Lower leg skin (tissue), 3 donors: ENCODE results near the gene NOS1.

Experiments
- CTCF ChIP-seq, 3 donors: fragments of 450-650 bp; IDR thresholded peaks; one replicate each; pipeline ENCODE4 v1.5.1; 2016; ENCODE audit warnings: antibody characterized with exemption in 3 of 3, mild to moderate bottlenecking in 3 of 3, moderate library complexity in 2 of 3
- POLR2A ChIP-seq, 2 donors: fragments of 450-650 bp; IDR thresholded peaks; one replicate each; pipeline ENCODE4 v1.6.1; 2016 to 2017; ENCODE audit warnings: antibody characterized with exemption in 2 of 2, mild to moderate bottlenecking in 1 of 2, moderate library complexity in 1 of 2

- TF ChIP-seq CTCF (IDR thresholded peaks at IDR 0.05) (no peak), POLR2A (IDR thresholded peaks at IDR 0.05) (no peak)
These were observed 199.3 kb downstream of the NOS1 start for GRCh38 chr12:117162167-117162539.
